Naive B cell (primary cell): ENCODE results near the gene EZH1. TPM values are rescaled to one million over a fixed set of nuclear protein-coding genes. Genes with fewer than 3 reads are reported as not detected.

Source experiments
- ATAC-seq, 2 donors: fragments of 150-1000 bp; cut with Tn5 transposase; 2 replicates each; pipeline ENCODE4 v1.10.0; 2021; ENCODE audit warnings: low read depth in 2 of 2, mild to moderate bottlenecking in 2 of 2, moderate library complexity in 2 of 2
- DNase-seq: peaks from one replicate; pipeline ENCODE4 v3.0.0; 2022
- H3K27ac Mint-ChIP-seq, 6 donors: one replicate each; pipeline ENCODE4 v1.8.0; 2020 to 2022; ENCODE audit warnings: mild to moderate bottlenecking in 6 of 6, mixed read lengths in 6 of 6, moderate library complexity in 5 of 6, inconsistent platforms in 2 of 6
- H3K27me3 Mint-ChIP-seq, 3 donors: one replicate each; pipeline ENCODE4 v1.8.0; 2021 to 2022; ENCODE audit warnings: mixed read lengths in 3 of 3, mild to moderate bottlenecking in 1 of 3
- H3K36me3 Mint-ChIP-seq, 2 donors: one replicate each; pipeline ENCODE4 v1.8.0; 2020 to 2022; ENCODE audit warnings: mixed read lengths in 2 of 2, inconsistent platforms in 1 of 2, mild to moderate bottlenecking in 1 of 2
- H3K4me1 Mint-ChIP-seq, 3 donors: one replicate each; pipeline ENCODE4 v1.8.0; 2020 to 2022; ENCODE audit warnings: mixed read lengths in 3 of 3, inconsistent platforms in 1 of 3, mild to moderate bottlenecking in 1 of 3, moderate library complexity in 1 of 3
- H3K4me3 Mint-ChIP-seq, 8 donors: one replicate each; pipeline ENCODE4 v1.8.0; 2020 to 2022; ENCODE audit warnings: mild to moderate bottlenecking in 8 of 8, mixed read lengths in 8 of 8, moderate library complexity in 8 of 8, inconsistent platforms in 2 of 8
- H3K9me3 Mint-ChIP-seq, 7 donors: one replicate each; pipeline ENCODE4 v1.8.0; 2020 to 2022; ENCODE audit warnings: mixed read lengths in 7 of 7, mild to moderate bottlenecking in 5 of 7, inconsistent platforms in 2 of 7, moderate library complexity in 1 of 7
- polyA plus RNA-seq, 6 donors: library from polyadenylated mRNA; unstranded; fragments of 300-500 nt; fragmentation: Illumina TruSeq; gene quantifications; one replicate each; pipeline ENCODE4 v1.2.3, GENCODE V29; 2021; ENCODE audit warnings: low read depth in 6 of 6

The EZH1 gene
- polyA plus RNA-seq: 10 to 100 TPM in 5 of 6 donors, 1 to 10 TPM in 1; 8.2 to 63.4 (median 47.3) TPM

DNA sequence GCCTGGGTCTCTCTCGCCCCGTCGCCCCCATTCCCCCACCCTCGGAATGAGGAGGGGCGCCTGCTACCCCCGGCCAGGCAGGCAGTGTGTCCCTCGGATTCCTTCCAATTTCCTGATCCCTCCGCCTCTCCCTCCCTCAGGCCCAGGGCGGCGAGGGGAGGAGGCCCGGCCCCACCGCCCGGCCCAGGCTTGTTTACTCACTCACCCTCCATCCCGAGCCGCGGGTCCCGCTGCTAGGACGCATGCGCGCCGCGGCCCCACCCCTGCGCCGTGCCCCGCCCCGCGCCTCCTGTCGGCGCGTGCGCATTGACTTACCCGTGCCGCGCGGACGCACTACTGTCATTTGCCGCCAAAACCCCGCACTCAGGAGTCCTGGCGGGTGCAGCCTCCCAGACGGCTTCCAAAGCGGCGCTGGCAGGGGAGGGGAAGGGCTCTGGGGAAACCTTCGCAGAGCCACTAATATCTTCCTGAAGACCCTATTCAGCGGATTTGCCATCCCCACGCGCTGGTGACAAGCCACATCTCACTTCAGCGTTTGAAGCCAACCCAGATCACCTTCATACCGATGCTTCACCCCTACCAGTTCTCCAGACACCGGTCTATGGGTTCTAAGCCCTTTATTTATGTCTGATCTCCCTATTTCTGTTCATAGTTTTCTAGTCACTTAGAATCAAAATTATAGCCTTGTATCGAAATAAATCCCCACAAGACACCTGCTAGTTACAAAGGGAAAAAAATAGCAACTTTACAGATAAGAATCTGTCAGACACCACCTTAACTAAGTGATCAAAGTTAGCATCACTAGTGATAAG lies at the start of gene EZH1:
Gene EZH1 (minus strand): TSS at position 235 of the 812 bp plus-strand sequence. CDS start 16,099 bp downstream, outside the sequence.
- peak; percentile 85 to 87 for ATAC-seq

DNA sequence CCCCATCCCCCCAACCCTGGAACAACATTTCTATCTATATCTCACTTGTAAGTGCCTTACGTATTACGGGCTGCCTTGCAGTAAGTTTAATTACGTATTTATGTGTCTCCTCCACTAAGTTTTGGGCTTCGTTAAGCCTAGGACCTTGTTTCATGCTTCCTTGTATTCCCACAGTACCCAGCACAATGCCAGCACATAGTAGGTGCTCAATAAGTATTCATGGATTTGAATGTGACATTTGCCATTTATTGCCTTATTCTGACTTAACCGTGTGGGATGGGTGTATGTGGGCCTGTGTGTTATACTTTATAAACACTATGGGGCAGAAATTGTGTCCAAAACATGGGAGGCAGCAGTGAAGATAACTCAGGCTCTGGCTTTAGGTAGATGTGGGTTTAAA lies 47.7 kb upstream of the EZH1 start:
- Mint-ChIP-seq H3K4me1 (peaks cover 18 to 29% (median 27%) of the 10 kb centered on the region in 3 donors), H3K36me3 (peaks cover 0 to 15% of the 10 kb centered on the region in 2 donors), H3K9me3 (no peaks in the 10 kb centered on the region), H3K27ac (no peak overlapping the region), H3K4me3 (no peak overlapping the region), H3K27me3 (peaks cover 20 to 30% (median 26%) of the 10 kb centered on the region in 3 donors)
- ATAC-seq (no peak), DNase-seq (no peak)

More for the DNA sequence above, at the start of gene EZH1:
- Mint-ChIP-seq H3K4me3 (peak within 1 kb of the TSS; percentile 85 to 95 (median 91)), H3K9me3 (no peaks in the 10 kb centered on the region), H3K4me1 (peaks cover 20 to 39% (median 29%) of the 10 kb centered on the region in 3 donors), H3K27ac (peak within 1 kb of the TSS; percentile 84 to 94 (median 92)), H3K27me3 (peaks cover 5 to 21% (median 9%) of the 10 kb centered on the region in 3 donors), H3K36me3 (no peaks in the 10 kb centered on the region)
- peak; percentile 95 for DNase-seq

DNA sequence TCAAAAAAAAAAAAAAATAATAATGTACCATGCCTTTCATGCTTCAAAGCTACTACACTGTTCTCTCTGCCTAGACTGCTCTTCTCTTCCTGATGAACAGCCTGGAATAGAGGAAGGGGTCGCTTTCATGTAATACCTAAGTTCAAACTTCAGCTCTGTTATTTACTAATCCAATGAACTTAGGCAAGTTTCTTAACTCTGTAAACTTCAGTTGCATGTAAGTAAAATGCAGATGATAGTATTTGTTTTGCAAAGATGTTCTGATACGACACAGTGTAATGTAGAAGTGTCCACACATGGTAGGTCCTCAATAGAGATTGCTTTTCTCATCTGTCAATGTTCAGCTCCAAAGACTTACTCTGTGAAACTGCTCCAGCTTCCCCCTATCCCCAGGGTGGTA lies 47.1 kb upstream of the EZH1 start:
- Mint-ChIP-seq H3K4me3 (no peak overlapping the region), H3K9me3 (no peaks in the 10 kb centered on the region), H3K4me1 (peaks cover 18 to 24% (median 21%) of the 10 kb centered on the region in 3 donors), H3K27ac (no peak overlapping the region), H3K27me3 (peaks cover 26 to 36% (median 32%) of the 10 kb centered on the region in 3 donors), H3K36me3 (peaks cover 0 to 16% of the 10 kb centered on the region in 2 donors)
- ATAC-seq (no peak), DNase-seq (no peak)

DNA sequence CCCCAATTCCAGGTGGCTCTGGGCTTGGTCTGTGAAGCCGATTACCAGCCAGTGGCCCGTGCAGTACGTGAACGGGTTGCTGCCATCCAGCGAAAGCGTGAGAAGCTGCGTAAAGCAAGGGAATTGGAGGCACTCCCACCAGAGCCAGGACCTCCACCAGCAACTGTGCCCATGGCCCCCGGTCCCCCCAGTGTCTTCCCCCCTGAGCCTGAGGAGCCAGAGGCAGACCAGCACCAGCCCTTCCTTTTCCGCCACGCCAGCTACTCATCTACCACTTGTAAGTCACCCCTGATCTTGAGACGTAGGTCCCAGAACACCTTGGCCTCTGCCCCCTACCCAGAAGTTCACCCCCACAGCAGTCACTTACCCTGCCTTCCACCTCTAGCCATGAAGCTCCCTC lies 42.4 kb upstream of the EZH1 start:
- H3K36me3 Mint-ChIP-seq: peaks cover 0 to 16% of the 10 kb centered on the region in 2 donors

DNA sequence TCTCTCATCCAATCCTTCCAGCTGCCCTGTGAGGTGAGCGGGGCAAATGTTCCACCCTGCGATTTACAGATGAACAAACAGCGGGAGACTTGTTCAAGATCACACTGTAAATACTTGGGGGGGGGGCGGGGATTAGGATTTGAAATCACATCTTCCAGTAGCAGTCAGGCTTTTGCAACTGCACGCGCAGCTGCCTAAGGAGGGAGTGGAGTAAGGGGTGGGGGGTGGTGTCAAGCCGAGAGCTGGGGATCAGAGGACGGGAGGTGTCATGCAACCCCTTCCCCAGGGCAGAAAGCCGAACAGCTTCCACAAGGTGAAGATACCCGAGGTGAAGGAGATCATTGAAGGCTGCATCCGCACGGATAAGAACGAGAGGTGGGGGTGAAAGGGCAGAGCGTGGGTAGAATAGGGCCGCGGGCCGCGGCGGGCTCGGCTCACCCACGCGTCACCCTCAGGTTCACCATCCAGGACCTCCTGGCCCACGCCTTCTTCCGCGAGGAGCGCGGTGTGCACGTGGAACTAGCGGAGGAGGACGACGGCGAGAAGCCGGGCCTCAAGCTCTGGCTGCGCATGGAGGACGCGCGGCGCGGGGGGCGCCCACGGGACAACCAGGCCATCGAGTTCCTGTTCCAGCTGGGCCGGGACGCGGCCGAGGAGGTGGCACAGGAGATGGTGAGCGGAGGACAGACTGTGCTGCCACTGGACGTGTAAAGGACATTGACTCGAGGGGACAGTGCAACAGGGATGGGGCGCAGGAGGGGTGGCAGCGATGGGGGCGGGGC lies 40.2 kb upstream of the EZH1 start:
- Mint-ChIP-seq H3K4me1 (peaks cover 25 to 33% (median 29%) of the 10 kb centered on the region in 3 donors), H3K9me3 (peaks cover 0 to 4% (median 0%) of the 10 kb centered on the region in 7 donors), H3K36me3 (peaks cover 0 to 17% of the 10 kb centered on the region in 2 donors), H3K27me3 (peaks cover 63 to 89% (median 84%) of the 10 kb centered on the region in 3 donors), H3K4me3 (peak overlapping the region in 5 of 8 donors; percentile 16 to 85 (median 44)), H3K27ac (peak overlapping the region in 1 of 6 donors; percentile 86)
- DNase-seq (no peak), ATAC-seq (peak; percentile 24 to 30)

More for the DNA sequence above, 42.4 kb upstream of the EZH1 start:
- no peak overlapping the region for H3K27ac Mint-ChIP-seq
- DNase-seq (no peak), ATAC-seq (no peak)
- H3K4me1 Mint-ChIP-seq: peaks cover 21 to 25% (median 23%) of the 10 kb centered on the region in 3 donors
- peaks cover 63 to 80% (median 79%) of the 10 kb centered on the region in 3 donors for H3K27me3 Mint-ChIP-seq
- no peak overlapping the region for H3K4me3 Mint-ChIP-seq
- peaks cover 0 to 2% (median 0%) of the 10 kb centered on the region in 7 donors for H3K9me3 Mint-ChIP-seq

DNA sequence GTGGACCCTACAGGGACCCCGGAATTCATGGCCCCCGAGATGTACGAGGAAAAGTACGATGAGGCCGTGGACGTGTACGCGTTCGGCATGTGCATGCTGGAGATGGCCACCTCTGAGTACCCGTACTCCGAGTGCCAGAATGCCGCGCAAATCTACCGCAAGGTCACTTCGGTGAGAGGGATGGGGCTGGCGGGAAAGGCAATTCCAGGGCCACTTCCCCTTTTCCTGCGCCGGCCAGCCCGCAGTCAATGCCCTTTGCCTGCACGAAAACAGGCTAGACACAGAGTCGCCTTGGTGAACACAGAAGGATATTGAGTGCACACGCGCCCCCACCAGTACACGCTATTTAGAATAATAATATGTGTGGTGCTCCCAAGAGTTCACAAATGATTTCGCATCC lies 39.6 kb upstream of the EZH1 start:
- ATAC-seq (peak in 1 of 2 donors; percentile 6), DNase-seq (no peak)
- H3K4me3 Mint-ChIP-seq: peak overlapping the region in 5 of 8 donors; percentile 13 to 85 (median 44)
- H3K27me3 Mint-ChIP-seq: peaks cover 61 to 90% (median 86%) of the 10 kb centered on the region in 3 donors
- peaks cover 0 to 4% (median 0%) of the 10 kb centered on the region in 7 donors for H3K9me3 Mint-ChIP-seq
- H3K4me1 Mint-ChIP-seq: peaks cover 30 to 39% (median 35%) of the 10 kb centered on the region in 3 donors
- peaks cover 4 to 23% of the 10 kb centered on the region in 2 donors for H3K36me3 Mint-ChIP-seq
- no peak overlapping the region for H3K27ac Mint-ChIP-seq

DNA sequence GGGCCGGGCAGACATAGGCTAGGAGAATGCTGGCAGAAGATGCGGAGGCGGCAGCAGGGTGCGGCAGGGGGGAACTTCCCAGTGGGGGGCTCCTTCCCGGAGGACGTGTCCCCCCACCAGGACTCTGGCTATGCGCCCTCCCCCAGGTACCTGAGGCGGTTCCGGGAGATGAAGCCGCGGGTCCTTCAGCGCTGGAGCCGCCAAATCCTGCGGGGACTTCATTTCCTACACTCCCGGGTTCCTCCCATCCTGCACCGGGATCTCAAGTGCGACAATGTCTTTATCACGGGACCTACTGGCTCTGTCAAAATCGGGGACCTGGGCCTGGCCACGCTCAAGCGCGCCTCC lies 38.9 kb upstream of the EZH1 start:
- peaks cover 30 to 44% (median 37%) of the 10 kb centered on the region in 3 donors for H3K4me1 Mint-ChIP-seq
- peaks cover 0 to 4% (median 0%) of the 10 kb centered on the region in 7 donors for H3K9me3 Mint-ChIP-seq
- H3K4me3 Mint-ChIP-seq: no peak overlapping the region
- H3K36me3 Mint-ChIP-seq: peaks cover 7 to 30% of the 10 kb centered on the region in 2 donors
- H3K27ac Mint-ChIP-seq: no peak overlapping the region
- peaks cover 57 to 88% (median 81%) of the 10 kb centered on the region in 3 donors for H3K27me3 Mint-ChIP-seq
- no peak for ATAC-seq
- DNase-seq: no peak

DNA sequence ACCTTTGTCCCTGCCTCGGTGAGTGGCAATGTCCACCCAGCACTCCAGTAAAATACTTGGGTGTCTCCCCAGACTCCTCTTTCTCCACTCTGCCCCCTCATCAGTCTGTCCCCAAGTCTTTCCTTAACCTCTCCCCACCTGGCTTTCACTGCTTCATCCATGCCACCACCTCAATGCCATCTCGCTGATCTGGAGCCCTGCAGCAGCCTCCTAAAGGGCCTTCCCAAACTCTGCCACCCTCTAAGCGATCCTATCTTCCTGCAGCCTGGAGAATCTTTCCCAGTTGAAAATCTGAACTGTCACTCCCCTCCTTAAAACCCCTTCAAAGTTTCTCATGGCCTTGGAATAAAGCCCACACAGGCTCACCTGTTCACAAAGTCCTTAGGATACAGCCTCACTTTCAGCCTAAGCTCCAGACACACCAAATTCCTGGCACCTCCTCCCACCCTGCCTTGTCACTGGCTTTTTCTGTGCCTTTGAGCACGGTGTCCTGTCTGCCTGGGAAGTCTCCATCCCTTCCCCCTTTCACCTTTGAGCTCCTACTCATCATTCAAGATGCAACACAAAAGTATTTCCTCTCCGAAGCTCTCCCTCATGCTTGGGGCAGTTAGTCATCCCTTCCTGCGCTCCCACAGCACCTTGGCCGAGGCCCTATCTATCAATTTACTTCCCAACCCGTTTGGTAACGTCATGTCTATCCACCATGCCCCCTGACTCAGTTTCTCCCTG lies 38.4 kb upstream of the EZH1 start:
- DNase-seq (no peak), ATAC-seq (no peak)
- H3K4me1 Mint-ChIP-seq: peaks cover 30 to 44% (median 37%) of the 10 kb centered on the region in 3 donors
- peaks cover 11 to 34% of the 10 kb centered on the region in 2 donors for H3K36me3 Mint-ChIP-seq
- peak overlapping the region in 2 of 8 donors; percentile 32 to 43 for H3K4me3 Mint-ChIP-seq
- H3K27ac Mint-ChIP-seq: peak overlapping the region in 2 of 6 donors; percentile 29 to 64
- peaks cover 53 to 84% (median 76%) of the 10 kb centered on the region in 3 donors for H3K27me3 Mint-ChIP-seq
- peaks cover 0 to 4% (median 0%) of the 10 kb centered on the region in 7 donors for H3K9me3 Mint-ChIP-seq

DNA sequence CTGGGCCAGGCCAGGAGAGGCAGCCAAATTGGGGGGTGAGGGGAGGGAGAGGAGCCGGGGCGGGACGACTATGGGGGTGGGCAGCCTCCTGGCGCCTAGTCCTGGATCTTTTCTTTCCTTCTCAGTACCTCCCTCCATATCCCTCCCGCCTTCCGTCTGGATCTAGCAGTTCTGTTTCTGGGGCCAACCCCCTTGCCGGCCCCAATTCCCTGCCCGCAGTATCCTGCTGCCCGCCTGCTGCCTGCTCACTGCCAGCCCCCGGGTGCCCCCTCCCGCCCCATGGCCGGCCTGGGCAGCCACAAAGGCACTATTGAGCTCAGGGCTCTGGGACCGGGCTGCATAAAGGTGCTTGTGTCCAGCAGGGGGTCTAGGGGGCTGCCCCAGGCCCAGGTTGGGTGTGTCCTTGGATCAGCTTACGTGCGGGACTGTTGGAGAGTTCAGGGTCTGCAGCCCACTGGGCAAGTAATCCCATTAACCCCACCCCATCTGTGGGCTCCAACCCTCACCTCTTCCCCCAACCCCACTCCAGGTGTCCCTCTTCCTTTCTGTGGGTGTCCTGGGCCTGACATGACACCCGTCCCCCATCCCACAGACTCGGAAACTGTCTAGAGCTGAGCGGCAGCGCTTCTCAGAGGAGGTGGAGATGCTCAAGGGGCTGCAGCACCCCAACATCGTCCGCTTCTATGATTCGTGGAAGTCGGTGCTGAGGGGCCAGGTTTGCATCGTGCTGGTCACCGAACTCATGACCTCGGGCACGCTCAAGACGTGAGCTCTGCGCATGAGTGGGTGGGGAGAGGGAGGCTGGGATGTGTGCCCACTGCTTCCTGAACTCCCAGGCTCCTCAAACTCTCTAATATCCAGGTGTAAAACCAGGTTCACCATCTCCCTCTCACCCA lies 37.6 kb upstream of the EZH1 start:
- no peak for DNase-seq
- peaks cover 0 to 4% (median 0%) of the 10 kb centered on the region in 7 donors for H3K9me3 Mint-ChIP-seq
- H3K36me3 Mint-ChIP-seq: peaks cover 11 to 33% of the 10 kb centered on the region in 2 donors
- peak overlapping the region in 3 of 8 donors; percentile 32 to 69 (median 43) for H3K4me3 Mint-ChIP-seq
- no peak overlapping the region for H3K27ac Mint-ChIP-seq
- H3K27me3 Mint-ChIP-seq: peaks cover 46 to 76% (median 68%) of the 10 kb centered on the region in 3 donors
- no peak for ATAC-seq
- H3K4me1 Mint-ChIP-seq: peaks cover 26 to 44% (median 37%) of the 10 kb centered on the region in 3 donors

DNA sequence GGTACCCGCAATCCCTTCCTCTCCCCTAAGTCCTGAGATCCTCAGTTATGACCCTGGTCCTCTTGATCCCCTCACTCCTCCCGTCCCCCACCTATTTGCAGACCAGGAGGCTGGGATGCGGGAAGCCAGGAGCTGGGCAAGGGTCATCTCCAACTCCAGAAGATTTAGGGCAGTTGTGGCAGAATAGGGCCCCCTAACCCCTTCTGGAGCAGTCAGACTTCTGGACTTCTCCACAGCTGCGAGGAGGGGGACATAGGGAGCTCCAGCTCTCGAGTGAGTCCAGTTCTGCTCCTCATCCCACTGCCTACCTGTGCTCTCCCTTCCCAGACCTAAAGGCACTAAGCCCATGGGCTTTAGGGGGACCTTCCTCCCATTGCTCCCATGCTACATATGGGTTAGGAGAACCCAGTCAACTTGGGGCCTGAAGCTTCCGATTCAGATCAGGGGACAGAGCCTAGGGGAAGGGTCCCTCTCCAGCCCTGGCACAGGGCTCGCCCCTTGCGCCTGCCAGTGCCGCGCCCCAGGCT lies 36.9 kb upstream of the EZH1 start:
- ATAC-seq (no peak), DNase-seq (no peak)
- H3K27me3 Mint-ChIP-seq: peaks cover 39 to 69% (median 60%) of the 10 kb centered on the region in 3 donors
- H3K36me3 Mint-ChIP-seq: peaks cover 11 to 33% of the 10 kb centered on the region in 2 donors
- H3K4me1 Mint-ChIP-seq: peaks cover 26 to 44% (median 37%) of the 10 kb centered on the region in 3 donors
- H3K27ac Mint-ChIP-seq: no peak overlapping the region
- H3K4me3 Mint-ChIP-seq: peak overlapping the region in 2 of 8 donors; percentile 59 to 83
- H3K9me3 Mint-ChIP-seq: peaks cover 0 to 4% (median 0%) of the 10 kb centered on the region in 7 donors

DNA sequence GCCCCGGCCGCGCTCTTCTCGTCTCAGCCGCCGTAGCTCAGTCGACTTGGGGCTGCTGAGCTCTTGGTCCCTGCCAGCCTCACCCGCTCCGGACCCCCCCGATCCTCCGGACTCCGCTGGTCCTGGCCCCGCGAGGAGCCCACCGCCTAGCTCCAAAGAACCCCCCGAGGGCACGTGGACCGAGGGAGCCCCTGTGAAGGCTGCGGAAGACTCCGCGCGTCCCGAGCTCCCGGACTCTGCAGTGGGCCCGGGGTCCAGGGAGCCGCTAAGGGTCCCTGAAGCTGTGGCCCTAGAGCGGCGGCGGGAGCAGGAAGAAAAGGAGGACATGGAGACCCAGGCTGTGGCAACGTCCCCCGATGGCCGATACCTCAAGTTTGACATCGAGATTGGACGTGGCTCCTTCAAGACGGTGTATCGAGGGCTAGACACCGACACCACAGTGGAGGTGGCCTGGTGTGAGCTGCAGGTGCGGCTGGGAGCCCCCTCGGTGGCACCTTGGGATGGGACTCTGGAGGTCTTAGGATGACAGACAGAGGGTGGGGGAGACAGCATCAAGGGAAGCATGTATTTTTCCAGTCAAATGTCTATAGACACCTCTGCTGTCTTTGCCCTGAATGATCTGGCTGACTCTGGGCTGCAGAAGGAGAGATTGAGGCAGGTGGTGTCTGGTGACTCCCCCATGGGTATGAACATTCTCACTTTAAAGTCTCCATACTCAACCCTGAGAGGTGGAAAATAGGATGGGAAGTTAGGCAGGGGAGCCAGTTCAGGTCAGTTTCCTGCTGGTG lies 36.2 kb upstream of the EZH1 start:
- peak in 1 of 2 donors; percentile 34 for ATAC-seq
- Mint-ChIP-seq H3K4me3 (peak overlapping the region in 7 of 8 donors; percentile 19 to 83 (median 60)), H3K4me1 (peaks cover 26 to 44% (median 37%) of the 10 kb centered on the region in 3 donors), H3K27ac (no peak overlapping the region), H3K36me3 (peaks cover 11 to 31% of the 10 kb centered on the region in 2 donors), H3K9me3 (peaks cover 0 to 4% (median 0%) of the 10 kb centered on the region in 7 donors), H3K27me3 (peaks cover 34 to 62% (median 55%) of the 10 kb centered on the region in 3 donors)
- DNase-seq: no peak
